Measurements from ENCODE around the gene TNFSF13B. TPM values are rescaled to one million over a fixed set of nuclear protein-coding genes. Genes with fewer than 3 reads are reported as not detected.

TNFSF13B gene
- total and polyA plus RNA-seq, 2 donors = 3.8 to 6.9 TPM

GRCh38 chr13:108342369-108343289 lies 73.1 kb downstream of the TNFSF13B start:
- no peaks in the 10 kb centered on the region for H3K4me1 ChIP-seq (ENCODE audit: insufficient read depth)
- DNase-seq (ENCODE audit: extremely low spot score) = peak; percentile 11
- 56% methylated on average over 7 of the region's 7 CpGs for WGBS
- H3K36me3 ChIP-seq (ENCODE audit: insufficient read depth) = no peaks in the 10 kb centered on the region
- H3K4me3 ChIP-seq (ENCODE audit: low read depth, low read length) = no peak overlapping the region
- no peak overlapping the region for H3K27ac ChIP-seq (ENCODE audit: low read depth)

- DNase-seq (ENCODE audit: extremely low spot score) = no peak
- 87% methylated on average over 10 of the region's 10 CpGs for WGBS
- no peaks in the 10 kb centered on the region for H3K4me1 ChIP-seq (ENCODE audit: insufficient read depth)
- H3K4me3 ChIP-seq (ENCODE audit: low read depth, low read length) = no peak overlapping the region
- H3K27ac ChIP-seq (ENCODE audit: low read depth) = no peak overlapping the region
- no peaks in the 10 kb centered on the region for H3K36me3 ChIP-seq (ENCODE audit: insufficient read depth)
Observed at GRCh38 chr13:108345016-108345415, 75.5 kb downstream of the TNFSF13B start.

GRCh38 chr13:108346376-108346775 lies 76.9 kb downstream of the TNFSF13B start:
- Histone ChIP-seq H3K36me3 (ENCODE audit: insufficient read depth) (no peaks in the 10 kb centered on the region), H3K4me1 (ENCODE audit: insufficient read depth) (no peaks in the 10 kb centered on the region), H3K27ac (ENCODE audit: low read depth) (no peak overlapping the region), H3K4me3 (ENCODE audit: low read depth, low read length) (no peak overlapping the region)
- no peak for DNase-seq (ENCODE audit: extremely low spot score)
- WGBS = 55% methylated on average over 8 of the region's 8 CpGs

GRCh38 chr13:108349269-108349668 lies 79.8 kb downstream of the TNFSF13B start:
- Histone ChIP-seq H3K4me1 (ENCODE audit: insufficient read depth) (no peaks in the 10 kb centered on the region), H3K27ac (ENCODE audit: low read depth) (no peak overlapping the region), H3K36me3 (ENCODE audit: insufficient read depth) (no peaks in the 10 kb centered on the region), H3K4me3 (ENCODE audit: low read depth, low read length) (no peak overlapping the region)
- DNase-seq (ENCODE audit: extremely low spot score) = no peak
- 77% methylated on average over 1 of the region's 1 CpG for WGBS

- Histone ChIP-seq H3K27ac (ENCODE audit: low read depth) (no peak overlapping the region), H3K36me3 (ENCODE audit: insufficient read depth) (no peaks in the 10 kb centered on the region), H3K4me3 (ENCODE audit: low read depth, low read length) (no peak overlapping the region), H3K4me1 (ENCODE audit: insufficient read depth) (no peaks in the 10 kb centered on the region)
- no peak for DNase-seq (ENCODE audit: extremely low spot score)
- WGBS = 50% methylated on average over 9 of the region's 9 CpGs
Observed at GRCh38 chr13:108350579-108350978, 81.1 kb downstream of the TNFSF13B start.

GRCh38 chr13:108352599-108352998 lies 83.1 kb downstream of the TNFSF13B start:
- H3K4me3 ChIP-seq (ENCODE audit: low read depth, low read length) = no peak overlapping the region
- no peak for DNase-seq (ENCODE audit: extremely low spot score)
- WGBS = 34% methylated on average over 3 of the region's 3 CpGs
- no peaks in the 10 kb centered on the region for H3K4me1 ChIP-seq (ENCODE audit: insufficient read depth)
- no peaks in the 10 kb centered on the region for H3K36me3 ChIP-seq (ENCODE audit: insufficient read depth)
- H3K27ac ChIP-seq (ENCODE audit: low read depth) = no peak overlapping the region

GRCh38 chr13:108357228-108357627 lies 87.7 kb downstream of the TNFSF13B start:
- H3K4me3 ChIP-seq (ENCODE audit: low read depth, low read length) = no peak overlapping the region
- no peak for DNase-seq (ENCODE audit: extremely low spot score)
- H3K36me3 ChIP-seq (ENCODE audit: insufficient read depth) = no peaks in the 10 kb centered on the region
- 90% methylated on average over 3 of the region's 3 CpGs for WGBS
- no peaks in the 10 kb centered on the region for H3K4me1 ChIP-seq (ENCODE audit: insufficient read depth)
- H3K27ac ChIP-seq (ENCODE audit: low read depth) = no peak overlapping the region

Small RNA genes within 50 kb of the gene (small RNA-seq; reads per million reads assigned to genes)
- not detected for gene RNA5SP39

Other genes starting within 250 kb of the TNFSF13B start
- gene LIG4, start 54.2 kb upstream of the TNFSF13B start, total RNA-seq = 14.6 TPM
- gene LIG4, start 54.2 kb upstream of the TNFSF13B start, polyA plus RNA-seq = 6.5 TPM
- gene ABHD13, start 51.3 kb upstream of the TNFSF13B start, total RNA-seq = 18.0 TPM
- gene ABHD13, start 51.3 kb upstream of the TNFSF13B start, polyA plus RNA-seq = 7.9 TPM

Measured in urinary bladder (tissue), 4 donors.